Fibroblast of skin of right biceps (primary cell): Measurements from ENCODE around the gene MCM10.

Experiments
- DNase-seq: peaks from one replicate; pipeline ENCODE4 v3.0.0-alpha.2; 2013

Gene MCM10

DNA sequence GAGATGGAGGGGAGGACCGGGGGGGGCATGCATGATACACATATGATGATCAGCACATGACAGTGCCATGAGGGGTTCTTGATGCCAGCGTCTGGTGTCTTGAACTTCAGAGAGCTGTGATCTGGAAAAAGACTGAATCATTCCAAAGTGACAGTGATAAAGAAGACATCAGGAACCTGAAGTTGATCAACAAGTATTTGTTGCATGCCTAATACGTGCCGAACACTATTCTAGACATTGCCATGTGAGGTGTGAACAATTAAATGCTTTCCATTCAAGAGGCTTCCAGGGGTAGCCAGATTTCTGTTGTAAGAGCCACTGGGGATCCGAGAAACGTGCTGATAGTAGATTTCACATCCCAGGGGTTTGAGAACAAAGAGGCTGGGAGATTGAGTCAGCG lies 6.2 kb downstream of the MCM10 start:
- DNase-seq = no peak

DNA sequence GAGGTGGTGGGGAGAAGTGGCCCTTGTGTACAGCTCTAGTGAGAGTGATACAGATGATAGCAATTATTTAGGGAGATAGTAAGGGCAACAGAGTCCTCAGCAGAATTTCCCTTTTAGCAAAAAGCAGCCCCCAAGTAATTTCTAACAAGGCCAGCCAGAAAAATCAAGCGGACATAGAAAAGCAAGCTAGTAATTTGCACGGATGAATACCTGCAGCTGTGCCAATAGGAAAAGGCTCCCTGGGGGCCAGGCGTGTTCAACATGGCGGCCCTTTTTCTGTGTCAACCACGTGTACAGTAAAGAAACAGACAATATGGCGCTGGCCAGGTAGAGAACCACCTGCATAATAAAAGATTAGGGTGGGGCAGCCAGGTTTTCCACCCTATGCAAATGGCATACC lies 7.4 kb downstream of the MCM10 start:
- DNase-seq = no peak

DNA sequence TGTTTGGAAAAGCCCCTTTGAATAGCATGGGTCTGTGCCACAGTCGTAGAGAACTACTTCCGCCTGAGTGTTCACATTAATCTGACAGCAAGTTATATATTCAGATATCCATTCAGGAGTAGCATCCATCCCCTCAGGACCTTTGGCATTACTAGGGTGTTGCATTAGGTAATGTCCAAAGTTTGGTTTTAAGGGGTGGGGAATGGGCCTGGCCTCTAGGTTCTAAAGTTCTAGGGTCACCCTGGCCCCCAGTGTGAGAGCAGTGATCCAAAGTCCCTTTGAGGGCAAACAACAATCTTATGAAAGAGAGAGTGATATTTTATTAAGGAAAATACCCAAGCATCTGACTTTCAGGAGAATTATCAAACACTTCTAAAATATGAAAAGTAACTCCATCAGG lies 12.3 kb downstream of the MCM10 start:
- DNase-seq = no peak

DNA sequence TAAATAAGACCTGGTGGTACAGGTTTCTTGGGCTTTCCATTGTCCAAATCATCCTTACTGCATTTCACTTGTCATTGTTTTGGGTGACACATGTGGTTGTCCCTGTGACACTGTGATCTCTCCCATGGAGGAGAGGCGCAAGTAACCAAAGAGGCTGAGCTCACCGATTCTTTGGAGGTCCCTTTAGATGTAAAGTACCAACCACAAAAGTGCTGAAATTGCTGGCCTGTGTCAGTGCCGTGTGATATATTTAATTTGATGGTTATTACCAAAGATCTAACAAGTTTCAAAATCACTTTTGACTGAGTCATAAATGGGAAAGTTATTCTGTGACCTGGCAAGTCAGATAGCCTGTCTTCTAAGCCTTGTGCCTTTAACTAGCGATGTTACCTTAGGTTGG lies 19.4 kb downstream of the MCM10 start:
- DNase-seq = no peak

DNA sequence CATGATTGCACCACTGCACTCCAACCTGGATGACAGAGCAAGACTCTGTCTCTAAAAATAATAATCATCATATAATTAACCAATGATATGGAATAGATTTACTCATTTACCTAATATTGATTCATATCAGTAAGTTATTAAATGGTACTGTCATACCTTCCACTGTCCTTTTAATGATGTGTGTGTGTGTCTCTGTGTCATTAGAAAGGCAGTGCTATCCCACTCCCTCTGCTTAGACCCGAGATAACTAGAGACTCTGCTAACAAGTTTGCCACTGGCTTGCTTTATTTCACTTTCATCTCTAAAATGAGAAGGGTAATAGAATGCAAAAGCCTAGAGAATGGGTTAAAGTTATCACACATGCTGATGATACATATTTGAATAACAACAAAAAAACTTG lies 21.1 kb downstream of the MCM10 start:
- DNase-seq = no peak

DNA sequence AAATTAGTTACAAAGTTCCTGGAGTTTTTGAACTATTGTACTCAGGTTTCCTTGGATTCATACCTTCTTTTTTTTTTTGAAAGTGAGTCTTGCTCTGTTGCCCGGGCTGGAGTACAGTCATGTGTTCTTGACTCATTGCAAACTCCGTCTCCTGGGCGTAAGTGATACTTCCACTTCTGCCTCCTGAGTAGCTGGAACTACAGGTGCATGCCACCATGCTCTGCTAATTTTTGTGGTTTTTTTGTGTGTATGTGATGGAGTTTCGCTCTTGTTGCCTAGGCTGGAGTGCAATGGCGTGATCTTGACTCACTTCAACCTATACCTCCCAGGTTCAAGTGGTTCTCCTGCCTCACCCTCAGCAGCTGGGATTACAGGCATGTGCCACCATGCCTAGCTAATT lies 22.3 kb downstream of the MCM10 start:
- no peak for DNase-seq

DNA sequence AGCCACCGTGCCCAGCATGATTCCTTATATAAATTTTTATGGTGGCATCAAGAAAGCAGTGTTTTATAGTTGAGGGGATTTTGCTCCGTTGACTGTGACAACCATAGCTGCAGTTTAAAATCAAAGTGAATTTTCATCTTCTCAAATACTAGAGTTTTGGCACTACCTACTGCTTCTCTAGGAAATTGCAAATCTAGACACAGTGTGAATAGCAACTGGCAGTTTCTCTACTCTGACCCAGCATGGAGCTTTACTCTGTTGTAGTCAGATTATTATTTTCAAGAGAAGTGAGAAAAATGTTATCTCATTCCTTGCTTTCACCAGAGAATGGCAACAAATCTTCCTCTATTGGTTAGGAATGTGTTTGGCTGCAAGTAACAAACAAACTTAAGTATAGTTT lies 22.9 kb downstream of the MCM10 start:
- DNase-seq = no peak

DNA sequence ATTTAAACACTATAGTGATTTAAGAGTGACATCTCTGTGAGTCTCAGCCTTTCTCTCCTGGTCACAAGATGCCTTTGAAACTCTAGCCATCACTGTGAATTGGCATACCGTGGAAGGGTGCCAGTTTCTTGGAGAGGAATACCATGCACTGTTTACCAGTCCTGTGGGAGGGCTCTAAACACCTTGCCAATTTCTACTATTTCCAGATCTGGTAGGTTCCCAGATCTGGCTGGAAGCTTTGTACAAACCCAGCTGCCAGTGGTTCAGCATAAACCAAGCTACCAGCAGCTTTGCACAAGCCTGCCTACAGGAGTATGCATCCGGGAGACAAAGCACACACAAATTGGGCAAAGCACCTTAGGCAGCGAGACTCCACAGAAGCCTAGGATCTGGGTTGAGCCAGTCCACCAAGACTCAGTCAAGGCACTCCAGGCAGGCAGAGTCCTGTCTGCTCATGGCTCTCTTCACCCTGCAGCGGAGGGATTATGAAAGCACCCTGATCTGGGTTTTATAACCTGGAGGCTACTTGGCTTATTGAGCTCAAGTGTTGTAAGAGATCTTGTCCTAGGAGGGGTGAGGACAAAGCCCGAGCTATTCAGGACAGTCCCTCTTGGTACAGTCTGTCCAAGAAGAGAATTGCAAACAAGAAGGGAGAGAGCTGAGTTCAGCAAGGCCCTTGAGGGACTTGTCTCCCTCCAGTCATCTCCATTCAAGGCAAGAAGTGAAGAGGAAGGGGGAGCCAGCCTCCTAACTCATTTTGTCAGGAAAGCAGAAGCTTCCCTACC lies 23.6 kb downstream of the MCM10 start:
- no peak for DNase-seq

DNA sequence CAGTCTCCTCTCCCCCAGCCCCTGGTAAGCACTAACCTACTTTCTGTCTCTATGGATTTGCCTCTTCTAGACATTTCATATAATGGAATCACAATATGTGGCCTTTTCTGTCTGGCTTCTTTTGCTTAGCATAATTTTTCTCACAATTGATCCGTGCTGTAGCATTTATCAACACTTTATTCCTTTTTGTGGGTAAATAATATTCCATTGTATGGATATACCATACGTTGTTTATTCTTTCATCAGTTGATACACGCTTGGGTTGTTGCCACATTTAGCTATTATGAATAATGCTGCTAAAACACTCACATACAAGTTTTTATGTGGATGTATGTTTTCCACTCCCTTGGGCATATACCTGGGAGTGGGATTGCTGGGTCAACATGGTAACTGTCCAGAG lies 25.8 kb downstream of the MCM10 start:
- DNase-seq = no peak

DNA sequence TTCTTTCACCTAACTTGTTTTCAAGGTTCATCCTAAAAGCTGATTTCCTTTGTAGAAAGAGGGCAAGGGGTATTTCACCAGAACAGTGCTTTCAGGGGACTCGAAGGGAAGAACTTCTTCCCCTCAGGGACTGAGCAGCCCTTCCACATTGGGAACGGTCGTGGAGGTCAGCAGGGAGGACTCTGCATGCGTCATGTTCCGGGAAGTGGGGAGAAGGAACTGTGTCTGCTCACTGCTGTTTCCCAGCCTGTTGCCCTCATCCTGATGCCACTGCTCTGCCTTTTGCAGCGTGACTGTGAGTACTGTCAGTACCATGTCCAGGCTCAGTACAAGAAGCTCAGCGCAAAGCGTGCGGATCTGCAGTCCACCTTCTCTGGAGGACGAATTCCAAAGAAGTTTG lies 27.2 kb downstream of the MCM10 start:
- DNase-seq = no peak

DNA sequence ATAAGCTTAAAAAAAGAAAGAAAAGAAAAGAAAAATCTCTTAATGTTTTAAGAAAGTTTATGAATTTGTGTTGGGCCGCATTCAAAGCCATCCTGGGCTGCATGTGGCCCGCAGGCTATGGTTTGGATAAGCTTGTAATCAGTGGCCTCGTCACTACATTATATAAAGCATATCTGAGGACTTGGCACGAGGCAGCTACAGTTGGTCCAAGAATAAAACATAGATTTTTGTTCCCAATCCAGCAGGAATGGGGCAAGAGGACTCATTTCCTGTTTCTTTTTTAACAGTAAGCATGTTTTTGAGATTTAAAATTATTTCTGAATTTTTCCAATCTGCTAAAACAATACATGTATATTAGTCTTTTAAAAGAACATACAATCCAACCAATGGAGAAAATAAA lies 28.6 kb downstream of the MCM10 start:
- DNase-seq = no peak

DNA sequence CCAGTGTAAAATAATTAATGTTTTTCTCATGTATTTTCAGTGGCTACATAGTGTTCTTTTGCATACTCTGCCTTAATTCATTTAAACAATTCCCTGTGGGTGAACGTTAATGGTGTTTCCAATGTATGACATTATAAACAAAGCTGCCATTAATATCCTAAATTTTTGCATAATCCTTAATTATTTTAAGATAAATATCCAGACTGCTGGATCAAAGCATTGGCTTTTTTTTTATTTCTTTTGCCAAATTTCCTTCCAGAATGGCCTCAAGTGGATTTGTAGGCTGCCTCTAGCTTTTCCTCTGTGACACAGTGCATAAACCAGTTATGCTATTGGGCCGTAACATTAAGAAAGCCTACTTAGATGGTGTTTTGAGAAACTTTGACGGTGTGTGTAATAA lies 29.5 kb downstream of the MCM10 start:
- DNase-seq = no peak

DNA sequence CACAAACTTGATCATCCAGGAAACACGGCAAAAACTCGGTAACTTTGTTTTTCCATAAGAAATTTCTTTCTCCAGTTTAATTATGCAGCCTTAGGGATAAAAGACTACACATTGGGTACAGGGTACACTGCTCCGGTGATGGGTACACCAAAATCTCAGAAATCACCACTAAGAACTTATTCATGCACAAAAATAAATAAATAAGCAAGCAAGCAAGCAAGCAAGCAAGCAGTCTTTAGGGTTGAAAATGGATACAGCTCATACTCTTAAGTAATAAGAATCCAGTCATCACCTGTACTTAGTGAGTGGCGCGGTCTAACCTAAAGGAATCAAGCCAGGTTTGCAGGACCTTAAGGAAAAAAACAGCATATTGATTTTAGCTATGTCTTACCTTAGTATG lies 30.0 kb downstream of the MCM10 start:
- DNase-seq = no peak

DNA sequence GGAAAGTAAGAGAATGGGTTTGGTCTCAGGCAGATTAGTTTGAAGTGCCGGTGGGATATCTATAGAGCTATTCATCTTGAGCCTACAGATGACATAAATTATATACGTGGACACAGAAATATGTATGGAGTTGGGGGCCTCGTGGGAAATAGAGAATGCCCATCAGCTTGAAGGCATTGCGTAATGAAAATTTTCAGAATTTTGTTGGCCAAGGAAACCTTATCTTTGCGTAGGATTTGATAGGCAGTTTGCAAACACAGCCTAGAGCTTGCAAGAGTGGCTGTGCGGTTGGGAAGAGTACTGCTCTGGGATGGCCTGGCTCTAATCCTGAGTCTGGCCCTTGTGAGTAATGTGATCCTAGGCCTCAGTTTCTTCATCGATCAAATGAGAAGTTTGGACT lies 32.3 kb downstream of the MCM10 start:
- no peak for DNase-seq

DNA sequence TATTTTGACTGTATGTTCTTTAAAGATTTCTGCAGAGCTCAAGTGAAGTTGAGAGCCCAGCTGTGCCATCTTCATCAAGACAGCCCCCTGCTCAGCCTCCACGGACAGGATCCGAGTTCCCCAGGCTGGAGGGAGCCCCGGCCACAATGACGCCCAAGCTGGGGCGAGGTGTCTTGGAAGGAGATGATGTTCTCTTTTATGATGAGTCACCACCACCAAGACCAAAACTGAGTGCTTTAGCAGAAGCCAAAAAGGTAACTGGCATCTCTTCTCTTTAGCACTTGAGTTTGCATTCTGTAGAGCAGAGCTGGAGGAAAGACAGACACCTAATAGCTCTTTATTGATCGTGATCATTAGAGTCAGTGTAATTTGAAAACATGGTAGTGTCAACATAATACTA lies 33.7 kb downstream of the MCM10 start:
- no peak for DNase-seq

DNA sequence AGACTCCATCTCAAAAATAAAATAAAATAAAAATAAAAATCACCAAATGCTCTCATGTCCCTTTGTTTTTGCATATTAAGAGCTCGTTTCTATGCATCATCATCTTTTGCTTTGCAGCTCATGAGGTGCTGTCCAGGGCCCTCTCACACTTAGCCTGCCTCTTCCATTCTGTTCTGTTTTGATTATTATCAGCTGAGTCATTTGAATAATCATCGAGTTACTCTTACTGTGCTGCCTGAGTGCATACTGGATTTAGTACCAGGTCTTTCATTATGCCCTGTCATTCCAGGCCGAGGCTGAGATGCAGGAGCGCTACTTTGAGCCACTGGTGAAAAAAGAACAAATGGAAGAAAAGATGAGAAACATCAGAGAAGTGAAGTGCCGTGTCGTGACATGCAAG lies 39.8 kb downstream of the MCM10 start:
- DNase-seq = peak; percentile 10

DNA sequence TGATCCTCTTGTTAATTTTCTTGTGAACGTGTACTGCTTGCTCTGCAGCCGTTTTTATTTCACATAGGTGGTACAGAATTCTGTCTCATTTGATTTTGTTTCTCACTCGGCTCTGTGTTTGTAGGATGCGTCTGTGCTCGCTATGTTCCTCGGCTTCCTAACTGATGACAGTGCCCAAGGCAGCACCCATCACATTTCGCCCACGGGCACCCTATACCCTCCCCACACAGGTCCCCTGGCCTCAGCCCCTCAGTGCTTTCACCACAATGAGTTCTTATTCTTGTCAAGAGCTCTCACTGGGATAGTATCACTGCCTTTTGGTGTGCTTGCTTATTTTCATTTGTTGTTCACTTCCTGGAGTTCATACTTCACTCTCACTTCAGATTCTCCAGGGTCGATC lies 44.7 kb downstream of the MCM10 start:
- no peak for DNase-seq

DNA sequence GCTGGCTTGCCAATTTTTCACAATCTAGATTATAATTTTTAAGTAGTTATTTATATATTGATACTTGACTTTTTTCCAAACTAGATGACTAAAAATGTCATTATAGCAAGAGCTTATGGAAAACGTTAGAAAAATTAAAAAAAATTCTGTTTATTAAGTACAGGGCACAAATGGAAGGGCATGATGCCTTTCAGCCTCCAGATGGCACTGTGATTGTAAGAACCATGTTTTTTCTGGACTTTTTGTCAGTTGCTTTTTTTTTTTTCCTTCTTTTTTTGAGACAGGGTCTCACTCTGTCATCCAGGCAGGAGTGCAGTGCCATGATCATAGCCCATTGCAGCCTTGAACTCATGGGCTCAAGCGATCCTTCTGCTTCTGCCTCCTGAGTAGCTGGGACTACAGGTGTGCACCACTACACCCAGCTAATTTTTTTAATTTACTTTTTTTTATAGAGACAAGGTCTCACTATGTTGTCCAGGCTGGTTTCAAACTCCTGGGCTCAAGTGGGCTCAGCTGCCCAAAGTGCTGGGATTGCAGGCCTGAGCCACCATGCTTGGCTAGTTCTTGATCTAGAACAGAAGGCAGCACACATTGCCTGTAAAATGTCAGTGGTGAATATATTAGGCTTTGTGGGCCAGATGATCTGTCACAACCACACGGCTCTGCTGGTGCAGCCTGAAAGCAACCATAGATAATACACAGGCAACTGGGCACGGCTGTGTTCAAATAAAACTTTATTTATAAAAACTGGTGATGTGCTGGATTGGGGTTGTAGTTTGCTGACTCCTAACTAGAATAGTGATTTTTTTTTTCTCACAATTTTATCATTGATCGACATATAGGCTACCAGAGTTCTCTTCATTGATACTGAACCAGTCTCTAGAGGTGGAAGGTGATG lies 45.4 kb downstream of the MCM10 start:
- peak; percentile 14 for DNase-seq

DNA sequence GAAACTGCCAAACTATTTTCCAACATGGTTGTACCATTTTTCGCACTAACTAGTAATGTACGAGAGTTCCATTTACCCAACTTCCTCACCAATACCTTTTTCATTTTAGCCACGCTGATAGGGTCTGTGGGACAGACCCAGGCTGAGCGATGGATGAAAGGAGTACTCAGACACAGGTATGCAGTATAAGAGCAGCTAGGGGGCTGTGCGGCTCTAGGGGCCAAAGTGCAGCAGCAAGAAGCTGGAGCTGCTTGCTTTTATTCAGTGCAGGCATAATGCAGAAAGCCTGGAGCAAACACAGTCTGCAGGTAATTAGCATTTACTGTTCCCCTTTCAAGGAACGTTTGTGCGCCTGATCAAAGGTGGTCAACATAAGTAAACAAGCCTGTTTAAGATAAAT lies 51.8 kb downstream of the MCM10 start:
- no peak for DNase-seq

DNA sequence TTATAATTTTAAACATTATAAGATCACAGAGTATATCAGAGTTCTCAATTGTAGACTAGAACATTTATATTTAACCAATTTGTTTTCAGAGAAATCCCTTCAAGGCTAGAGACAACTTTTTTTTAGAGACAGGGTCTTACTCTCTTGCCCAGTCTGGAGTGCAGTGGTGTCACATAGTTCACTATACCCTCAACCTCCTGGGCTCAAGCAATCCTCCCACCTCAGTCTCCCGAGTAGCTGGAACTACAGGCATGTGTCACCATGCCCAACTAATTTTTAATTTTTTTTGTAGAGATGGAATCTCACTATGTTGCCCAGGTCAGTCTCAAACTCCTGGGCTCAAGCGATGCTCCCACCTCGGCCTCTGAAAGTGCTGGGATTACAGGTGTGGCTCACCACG lies 57.5 kb downstream of the MCM10 start:
- no peak for DNase-seq

DNA sequence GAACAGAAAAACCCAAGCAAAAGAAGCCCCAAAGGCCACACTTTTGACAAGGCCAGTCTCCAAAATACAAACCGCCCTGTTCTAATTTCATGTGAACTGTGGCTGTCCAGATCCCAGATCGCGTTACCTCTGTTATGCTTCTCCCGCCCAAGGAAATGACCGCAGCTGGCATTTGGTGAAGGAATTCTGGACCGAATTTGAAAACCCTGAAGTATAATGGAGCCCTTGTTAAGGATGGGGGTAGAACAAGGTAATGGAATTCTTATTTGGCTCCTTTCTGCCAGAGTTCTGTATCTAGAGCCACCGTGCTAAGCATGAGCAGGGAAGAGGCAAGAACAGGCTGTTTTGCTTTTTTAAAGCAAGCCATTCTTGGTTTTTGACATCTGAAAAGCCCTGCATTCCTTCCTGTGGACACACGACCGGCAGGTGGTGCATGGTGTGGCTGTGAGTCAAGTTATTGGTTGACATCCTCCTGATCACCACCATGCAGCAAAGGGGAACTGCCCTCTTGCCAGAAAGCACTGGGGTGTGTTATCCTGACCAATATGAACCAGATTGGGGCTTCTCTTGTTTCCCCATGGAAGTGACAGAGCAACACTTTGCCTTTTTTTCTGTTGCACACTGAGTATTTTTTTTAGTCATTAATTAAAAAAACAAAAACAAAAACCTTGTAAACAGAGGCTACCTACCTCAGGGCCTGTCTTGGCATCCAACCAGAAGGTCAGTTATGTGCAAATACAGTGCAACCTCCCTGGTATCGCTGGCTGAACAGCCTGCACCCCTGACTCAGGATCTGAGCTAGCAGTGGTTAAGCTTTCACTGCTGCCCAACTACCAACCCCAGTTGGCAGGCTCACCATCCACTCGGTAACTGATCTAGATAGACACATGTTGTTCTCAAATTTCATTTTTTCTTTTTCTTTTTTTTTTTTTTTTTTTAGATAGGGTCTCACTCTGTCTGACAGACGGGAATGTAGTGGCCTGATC lies 58.6 kb downstream of the MCM10 start:
- DNase-seq = peak; percentile 14

DNA sequence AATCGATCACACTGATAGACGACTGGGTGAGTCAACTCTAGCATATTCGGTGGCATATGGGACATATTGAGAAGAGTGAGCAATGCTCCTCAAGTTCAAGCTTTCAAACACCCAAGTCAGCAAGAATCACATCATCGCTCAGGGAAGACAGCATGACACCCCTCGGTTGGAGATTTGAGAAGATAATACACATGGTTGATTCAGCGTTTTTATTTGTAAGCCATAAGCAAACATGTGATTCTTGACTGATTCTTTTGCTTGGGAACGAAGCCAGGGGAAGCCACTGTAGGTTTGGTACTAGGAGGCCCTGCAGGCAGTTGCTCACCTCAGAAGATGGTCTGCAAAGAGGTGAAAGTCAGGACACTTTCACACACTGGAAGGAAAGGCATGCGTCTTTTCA lies 60.2 kb downstream of the MCM10 start:
- DNase-seq = no peak

DNA sequence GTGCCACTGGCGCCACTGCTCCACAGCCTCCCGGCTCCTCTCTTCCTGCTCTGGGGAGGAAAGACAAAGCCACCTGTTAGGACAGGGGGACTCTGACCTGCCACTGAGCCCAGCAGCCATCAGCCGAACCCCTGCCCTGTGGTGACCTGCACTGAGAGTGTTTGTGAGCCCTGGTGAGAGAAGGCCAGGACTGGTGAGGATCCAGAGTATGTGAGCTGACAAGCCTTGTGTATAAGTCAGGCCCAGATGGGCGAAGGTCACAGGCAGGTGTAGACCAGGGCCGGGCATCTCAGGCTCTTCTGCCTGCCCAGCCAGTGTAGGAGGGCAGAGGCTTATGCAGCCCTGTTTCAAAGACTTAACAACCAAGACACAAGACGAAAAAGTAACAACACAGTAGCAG lies 60.8 kb downstream of the MCM10 start:
- DNase-seq = no peak
